Endometrial microvascular endothelial cells (primary cell): ENCODE data around the gene C1QTNF9B. TPM values are rescaled to one million over a fixed set of nuclear protein-coding genes. Genes with fewer than 3 reads are reported as not detected.
"Not testable (repeated sequence)": the region's sequence is repeated elsewhere in the genome, so short reads cannot be mapped to it uniquely, and the experiment has no call there.

Source experiments
- in situ Hi-C: cut with HindIII; loops from 2 replicates; pipeline ENCODE4 v1.10.0; 2017; ENCODE audit warnings: low sequenced_read_pairs, low pct_unique_long_range_greater_than_20kb; ENCODE audit errors: inconsistent ontology term
- total RNA-seq: library from RNA; depleted of rRNA; stranded (reverse); fragments of >200 nt; gene quantifications from one replicate; pipeline ENCODE4 v1.2.3, GENCODE V29; 2015; ENCODE audit errors: inconsistent ontology term

C1QTNF9B gene
- total RNA-seq, 1 donor from 2014 or later, result not detected

GRCh38 chr13:23899555-23899954, 2.3 kb upstream of the C1QTNF9B start:
- in situ Hi-C loops, result no loop called here

- in situ Hi-C loops, result no loop called here
Observed at GRCh38 chr13:23898101-23898500, 799 bp upstream of the C1QTNF9B start.

GRCh38 chr13:23894746-23895145, 2.6 kb downstream of the C1QTNF9B start:
- in situ Hi-C loops, result not testable (repeated sequence)

GRCh38 chr13:23893791-23894190, 3.5 kb downstream of the C1QTNF9B start:
- in situ Hi-C loops, result not testable (repeated sequence)

GRCh38 chr13:23889615-23890607, 7.4 kb downstream of the C1QTNF9B start:
- in situ Hi-C loops, result no loop called here

GRCh38 chr13:23888658-23889614, 8.4 kb downstream of the C1QTNF9B start, which contains the start of gene MIPEP:
Gene MIPEP (minus strand): TSS chr13:23889400. CDS start chr13:23889320, 80 bp downstream.
- in situ Hi-C loops, result no loop called here

GRCh38 chr13:23884361-23884760, 12.9 kb downstream of the C1QTNF9B start:
- in situ Hi-C loops, result not testable (repeated sequence)

- in situ Hi-C loops, result no loop called here
Observed at GRCh38 chr13:23883255-23883654, 14.0 kb downstream of the C1QTNF9B start.

- in situ Hi-C loops, result not testable (repeated sequence)
Observed at GRCh38 chr13:23881402-23881800, 15.9 kb downstream of the C1QTNF9B start.

GRCh38 chr13:23880493-23881401, 16.6 kb downstream of the C1QTNF9B start:
- in situ Hi-C loops, result not testable (repeated sequence)

- in situ Hi-C loops, result no loop called here
Observed at GRCh38 chr13:23877286-23877685, 20.0 kb downstream of the C1QTNF9B start.

- in situ Hi-C loops, result no loop called here
Observed at GRCh38 chr13:23876265-23876664, 21.0 kb downstream of the C1QTNF9B start.

GRCh38 chr13:23871616-23872220, 25.6 kb downstream of the C1QTNF9B start:
- in situ Hi-C loops, result no loop called here

- in situ Hi-C loops, result no loop called here
Observed at GRCh38 chr13:23870356-23871140, 26.8 kb downstream of the C1QTNF9B start.

GRCh38 chr13:23868521-23868920, 28.8 kb downstream of the C1QTNF9B start:
- in situ Hi-C loops, result no loop called here

GRCh38 chr13:23867027-23867491, 30.2 kb downstream of the C1QTNF9B start:
- in situ Hi-C loops, result no loop called here

GRCh38 chr13:23866420-23867026, 30.8 kb downstream of the C1QTNF9B start:
- in situ Hi-C loops, result no loop called here
